GM23338 (cell line): ENCODE data around the gene PHF23. TPM values are rescaled to one million over a fixed set of nuclear protein-coding genes. Genes with fewer than 3 reads are reported as not detected.

Experiments used
- ATAC-seq: fragments of 200-7000 bp; cut with Tn5 transposase; 3 replicates; pipeline ENCODE4 v1.9.1; 2020
- DNase-seq: peaks from one replicate; pipeline ENCODE4 v3.0.0-alpha.2; 2015; ENCODE audit warnings: low spot score
- H2AFZ ChIP-seq: fragments of 200-600 bp; sonication (generic); 2 replicates; pipeline ENCODE4 v1.8.0; 2016; ENCODE audit warnings: antibody characterized with exemption, mild to moderate bottlenecking, moderate library complexity
- H3F3A ChIP-seq: fragments of 200-600 bp; sonication (generic); replicated peaks from 2 replicates; pipeline ENCODE4 v1.8.0; 2017; ENCODE audit warnings: antibody characterized with exemption, mixed run types, low read depth
- H3K27ac ChIP-seq: fragments of 200-600 bp; sonication (generic); 2 replicates; pipeline ENCODE4 v1.6.1; 2016; ENCODE audit warnings: low read depth
- H3K27me3 ChIP-seq: fragments of 200-600 bp; sonication (generic); 2 replicates; pipeline ENCODE4 v1.8.0; 2016; ENCODE audit warnings: mild to moderate bottlenecking, mixed run types, moderate library complexity; ENCODE audit not compliant: insufficient read depth
- H3K36me3 ChIP-seq: fragments of 200-600 bp; sonication (generic); 2 replicates; pipeline ENCODE4 v1.8.0; 2016; ENCODE audit warnings: mild to moderate bottlenecking; ENCODE audit not compliant: insufficient read depth
- H3K4me1 ChIP-seq: fragments of 200-600 bp; sonication (generic); 2 replicates; pipeline ENCODE4 v1.8.0; 2016; ENCODE audit warnings: mild to moderate bottlenecking, moderate library complexity; ENCODE audit not compliant: insufficient read depth
- H3K4me2 ChIP-seq: fragments of 200-600 bp; sonication (generic); 2 replicates; pipeline ENCODE4 v1.7.1; 2017; ENCODE audit warnings: mixed run types
- H3K4me3 ChIP-seq: fragments of 200-600 bp; sonication (generic); 2 replicates; pipeline ENCODE4 v1.6.1; 2016; ENCODE audit warnings: mixed run types
- H3K79me2 ChIP-seq: fragments of 200-600 bp; sonication (generic); replicated peaks from 2 replicates; pipeline ENCODE4 v1.8.0; 2017; ENCODE audit warnings: mild to moderate bottlenecking; ENCODE audit not compliant: insufficient read depth
- H3K9me2 ChIP-seq: fragments of 200-600 bp; sonication (generic); 2 replicates; pipeline ENCODE4 v1.8.0; 2017; ENCODE audit not compliant: insufficient read depth
- H4K20me1 ChIP-seq: fragments of 200-600 bp; sonication (generic); replicated peaks from 2 replicates; pipeline ENCODE4 v1.8.0; 2017; ENCODE audit warnings: mild to moderate bottlenecking; ENCODE audit not compliant: insufficient read depth
- H3K27ac Mint-ChIP-seq: 2 replicates; pipeline ENCODE4 v1.8.0; 2020; ENCODE audit warnings: inconsistent platforms, mild to moderate bottlenecking, moderate library complexity, mixed read lengths
- H3K27me3 Mint-ChIP-seq: 3 replicates; pipeline ENCODE4 v1.8.0; 2022; ENCODE audit warnings: low read depth, mild to moderate bottlenecking, moderate library complexity, mixed read lengths, inconsistent platforms; ENCODE audit not compliant: insufficient read depth, poor library complexity
- H3K36me3 Mint-ChIP-seq: 3 replicates; pipeline ENCODE4 v1.8.0; 2021; ENCODE audit warnings: low read depth, mild to moderate bottlenecking, inconsistent platforms, moderate library complexity, mixed read lengths
- H3K4me1 Mint-ChIP-seq: 3 replicates; pipeline ENCODE4 v1.8.0; 2020; ENCODE audit warnings: mild to moderate bottlenecking, inconsistent platforms, mixed read lengths
- H3K4me3 Mint-ChIP-seq: 3 replicates; pipeline ENCODE4 v1.8.0; 2021; ENCODE audit warnings: moderate library complexity, mild to moderate bottlenecking, inconsistent platforms, mixed read lengths
- H3K9me3 Mint-ChIP-seq: 3 replicates; pipeline ENCODE4 v1.8.0; 2020; ENCODE audit warnings: moderate library complexity, mild to moderate bottlenecking, inconsistent platforms, mixed read lengths
- EZH2 ChIP-seq: fragments of 200-600 bp; sonication (generic); IDR thresholded peaks from one replicate; pipeline ENCODE4 v1.8.0; 2017; ENCODE audit warnings: antibody characterized with exemption, mild to moderate bottlenecking, low read depth; ENCODE audit not compliant: unreplicated experiment
- JUNB ChIP-seq: IDR thresholded peaks from one replicate; pipeline ENCODE4 v1.6.1; 2016; ENCODE audit warnings: antibody characterized with exemption; ENCODE audit not compliant: unreplicated experiment
- ZNF114 ChIP-seq: fragments of 250-450 bp; sonication (Bioruptor Pico); IDR thresholded peaks from 2 replicates; pipeline ENCODE4 v1.5.0; 2020; ENCODE audit warnings: mild to moderate bottlenecking, moderate library complexity
- ZNF462 ChIP-seq: fragments of 250-450 bp; sonication (Bioruptor Pico); IDR thresholded peaks from 2 replicates; pipeline ENCODE4 v1.5.0; 2020; ENCODE audit warnings: mild to moderate bottlenecking, moderate library complexity
- microRNA counts: library from miRNA; unstranded; fragments of <30 nt; microRNA quantifications from one replicate; lab custom pipeline; 2017
- microRNA-seq: library from miRNA; unstranded; fragments of <30 nt; microRNA quantifications from one replicate; pipeline ENCODE4, GENCODE V29; 2017
- polyA plus RNA-seq: library from polyadenylated mRNA; unstranded; fragments of >200 nt; fragmentation: Nextera tagmentation; extraction: Ambion mirVana; gene quantifications from 2 replicates; pipeline ENCODE4 v1.2.1, GENCODE V29; 2016
- small RNA-seq: library from RNA; depleted of rRNA; stranded (forward); fragments of <200 nt; gene quantifications from one replicate; pipeline ENCODE3, GENCODE V24; 2014; ENCODE audit warnings: low replicate concordance
- total RNA-seq: library from RNA; depleted of rRNA; stranded (reverse); fragments of >200 nt; shearing (Covaris generic); gene quantifications from 2 replicates; pipeline ENCODE4 v1.2.3, GENCODE V29; 2014; rRNA removed
- TF ChIP-seq, protein P1 (sequence below): IDR thresholded peaks from 2 replicates; pipeline ENCODE4 v1.6.1; 2016; ENCODE audit warnings: antibody characterized with exemption
- TF ChIP-seq, protein P2 (sequence below), 2 experiments: fragments of 200-600 bp in 1 of 2; sonication (generic) in 1 of 2; conservative IDR thresholded peaks; 2 replicates each; pipeline versions ENCODE4 v1.5.1 to v1.6.1; 2016 to 2017; ENCODE audit warnings: antibody characterized with exemption in 2 of 2, low read depth in 2 of 2, mild to moderate bottlenecking in 2 of 2, moderate library complexity in 1 of 2

PHF23 gene
- total and polyA plus RNA-seq, 2 experiments from 2014 or later: 35.4 to 51.0 TPM

GRCh38 chr17:7186241-7186640 lies 53.0 kb downstream of the PHF23 start:
- Mint-ChIP-seq H3K4me3 (no peak overlapping the region), H3K36me3 (peaks cover 15% of the 10 kb centered on the region), H3K9me3 (no peaks in the 10 kb centered on the region), H3K27ac (no peak overlapping the region), H3K4me1 (no peaks in the 10 kb centered on the region; the same call in 1 of the 3 replicates), H3K27me3 (peaks cover 10% of the 10 kb centered on the region)
- DNase-seq (peak; percentile 65), ATAC-seq (peak; percentile 64)
- Histone ChIP-seq H3K27me3 (no peaks in the 10 kb centered on the region), H3K9me2 (no peaks in the 10 kb centered on the region), H4K20me1 (peaks cover 6% of the 10 kb centered on the region), H3K4me3 (no peak overlapping the region), H2AFZ (no peak overlapping the region), H3F3A (0 out of 2 replicates have a peak, but pooled peaks cover 5% of the 10 kb centered on the region), H3K27ac (no peak overlapping the region), H3K36me3 (no peaks in the 10 kb centered on the region), H3K4me2 (no peak overlapping the region), H3K4me1 (no peaks in the 10 kb centered on the region), H3K79me2 (no peaks in the 10 kb centered on the region)
- TF ChIP-seq, protein P1, sequence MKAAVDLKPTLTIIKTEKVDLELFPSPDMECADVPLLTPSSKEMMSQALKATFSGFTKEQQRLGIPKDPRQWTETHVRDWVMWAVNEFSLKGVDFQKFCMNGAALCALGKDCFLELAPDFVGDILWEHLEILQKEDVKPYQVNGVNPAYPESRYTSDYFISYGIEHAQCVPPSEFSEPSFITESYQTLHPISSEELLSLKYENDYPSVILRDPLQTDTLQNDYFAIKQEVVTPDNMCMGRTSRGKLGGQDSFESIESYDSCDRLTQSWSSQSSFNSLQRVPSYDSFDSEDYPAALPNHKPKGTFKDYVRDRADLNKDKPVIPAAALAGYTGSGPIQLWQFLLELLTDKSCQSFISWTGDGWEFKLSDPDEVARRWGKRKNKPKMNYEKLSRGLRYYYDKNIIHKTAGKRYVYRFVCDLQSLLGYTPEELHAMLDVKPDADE: no peak
- TF ChIP-seq ZNF114 (no peak), ZNF462 (no peak), JUNB (no peak), EZH2 (no peak)
- TF ChIP-seq, protein P2, sequence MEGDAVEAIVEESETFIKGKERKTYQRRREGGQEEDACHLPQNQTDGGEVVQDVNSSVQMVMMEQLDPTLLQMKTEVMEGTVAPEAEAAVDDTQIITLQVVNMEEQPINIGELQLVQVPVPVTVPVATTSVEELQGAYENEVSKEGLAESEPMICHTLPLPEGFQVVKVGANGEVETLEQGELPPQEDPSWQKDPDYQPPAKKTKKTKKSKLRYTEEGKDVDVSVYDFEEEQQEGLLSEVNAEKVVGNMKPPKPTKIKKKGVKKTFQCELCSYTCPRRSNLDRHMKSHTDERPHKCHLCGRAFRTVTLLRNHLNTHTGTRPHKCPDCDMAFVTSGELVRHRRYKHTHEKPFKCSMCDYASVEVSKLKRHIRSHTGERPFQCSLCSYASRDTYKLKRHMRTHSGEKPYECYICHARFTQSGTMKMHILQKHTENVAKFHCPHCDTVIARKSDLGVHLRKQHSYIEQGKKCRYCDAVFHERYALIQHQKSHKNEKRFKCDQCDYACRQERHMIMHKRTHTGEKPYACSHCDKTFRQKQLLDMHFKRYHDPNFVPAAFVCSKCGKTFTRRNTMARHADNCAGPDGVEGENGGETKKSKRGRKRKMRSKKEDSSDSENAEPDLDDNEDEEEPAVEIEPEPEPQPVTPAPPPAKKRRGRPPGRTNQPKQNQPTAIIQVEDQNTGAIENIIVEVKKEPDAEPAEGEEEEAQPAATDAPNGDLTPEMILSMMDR (conservative IDR thresholded peaks at IDR 0.05; ENCODE audit: low read depth in 2 of 2): peak; percentile 8 to 47; a peak in 2 of 4 replicates

MicroRNA genes within 50 kb of the gene (microRNA counts, 767-probe panel; counts per million panel counts)
- microRNA hsa-miR-324-3p (lab: Ali Mortazavi, UCI) (not detected), microRNA hsa-miR-324-5p (lab: Ali Mortazavi, UCI) (not detected)

Small RNA genes within 50 kb of the gene (microRNA-seq; reads per million reads assigned to microRNA genes)
- gene MIR324: 341 reads per million, percentile 80 among the genes with 10 or more reads in this experiment

Small RNA genes within 50 kb of the gene (small RNA-seq; reads per million reads assigned to genes)
- gene AC120057.4 (not detected), gene MIR324 (1.5 reads per million, percentile 74 among the genes with 10 or more reads in this experiment), gene RF00019 (not detected)

Other genes with a start within 250 kb of the PHF23 start
Only the 30 nearest of the 36 such genes appear.
- 4.4 and 4.7 TPM in 2 replicates for gene SLC16A13, start 203.4 kb downstream of the PHF23 start, total RNA-seq
- gene SLC16A13, start 203.4 kb downstream of the PHF23 start, polyA plus RNA-seq: 1.2 and 2.2 TPM in 2 replicates
- 0.42 TPM in 1 of 2 replicates, not detected in the other for gene SLC16A11, start 195.4 kb downstream of the PHF23 start, total RNA-seq
- gene SLC16A11, start 195.4 kb downstream of the PHF23 start, polyA plus RNA-seq: 0.68 and 1.4 TPM in 2 replicates
- not detected in 2 replicates for gene CLEC10A, start 159.2 kb downstream of the PHF23 start, total RNA-seq
- gene CLEC10A, start 159.2 kb downstream of the PHF23 start, polyA plus RNA-seq: not detected in 2 replicates
- 0.97 TPM in 1 of 2 replicates, not detected in the other for gene ASGR2, start 124.6 kb downstream of the PHF23 start, total RNA-seq
- gene ASGR2, start 124.6 kb downstream of the PHF23 start, polyA plus RNA-seq: not detected in 2 replicates
- 5.3 and 9.0 TPM in 2 replicates for gene ASGR1, start 60.1 kb downstream of the PHF23 start, total RNA-seq
- 5.9 and 8.3 TPM in 2 replicates for gene ASGR1, start 60.1 kb downstream of the PHF23 start, polyA plus RNA-seq
- 28.7 and 31.0 TPM in 2 replicates for gene DLG4, start 19.6 kb downstream of the PHF23 start, total RNA-seq
- 7.7 and 11.1 TPM in 2 replicates for gene DLG4, start 19.6 kb downstream of the PHF23 start, polyA plus RNA-seq
- gene ACADVL, start 19.5 kb downstream of the PHF23 start, total RNA-seq: 108 and 152 TPM in 2 replicates
- 139 and 156 TPM in 2 replicates for gene ACADVL, start 19.5 kb downstream of the PHF23 start, polyA plus RNA-seq
- 53.9 and 80.6 TPM in 2 replicates for gene DVL2, start 4.9 kb downstream of the PHF23 start, total RNA-seq
- 17.6 and 19.7 TPM in 2 replicates for gene DVL2, start 4.9 kb downstream of the PHF23 start, polyA plus RNA-seq
- 88.8 and 128 TPM in 2 replicates for gene GABARAP, start 3.0 kb upstream of the PHF23 start, total RNA-seq
- gene GABARAP, start 3.0 kb upstream of the PHF23 start, polyA plus RNA-seq: 497 and 520 TPM in 2 replicates
- gene CTDNEP1, start 12.3 kb upstream of the PHF23 start, total RNA-seq: 93.4 and 109 TPM in 2 replicates
- 48.1 and 55.2 TPM in 2 replicates for gene CTDNEP1, start 12.3 kb upstream of the PHF23 start, polyA plus RNA-seq
- 23.2 and 41.4 TPM in 2 replicates for gene ELP5, start 12.8 kb upstream of the PHF23 start, total RNA-seq
- gene ELP5, start 12.8 kb upstream of the PHF23 start, polyA plus RNA-seq: 38.3 and 40.9 TPM in 2 replicates
- 111 and 117 TPM in 2 replicates for gene CLDN7, start 23.0 kb upstream of the PHF23 start, total RNA-seq
- 46.1 and 50.7 TPM in 2 replicates for gene CLDN7, start 23.0 kb upstream of the PHF23 start, polyA plus RNA-seq
- 10.2 and 13.6 TPM in 2 replicates for gene SLC2A4, start 42.3 kb upstream of the PHF23 start, total RNA-seq
- gene SLC2A4, start 42.3 kb upstream of the PHF23 start, polyA plus RNA-seq: 6.3 and 6.9 TPM in 2 replicates
- 20.6 and 36.5 TPM in 2 replicates for gene YBX2, start 55.2 kb upstream of the PHF23 start, total RNA-seq
- gene YBX2, start 55.2 kb upstream of the PHF23 start, polyA plus RNA-seq: 22.1 and 22.5 TPM in 2 replicates
- gene EIF5A, start 68.2 kb upstream of the PHF23 start, total RNA-seq: 791 and 833 TPM in 2 replicates
- gene EIF5A, start 68.2 kb upstream of the PHF23 start, polyA plus RNA-seq: 1,562 and 1,621 TPM in 2 replicates
- gene GPS2, start 75.9 kb upstream of the PHF23 start, total RNA-seq: 64.8 and 83.4 TPM in 2 replicates
- 117 and 122 TPM in 2 replicates for gene GPS2, start 75.9 kb upstream of the PHF23 start, polyA plus RNA-seq
- gene NEURL4, start 89.9 kb upstream of the PHF23 start, total RNA-seq: 36.8 and 42.3 TPM in 2 replicates
- gene NEURL4, start 89.9 kb upstream of the PHF23 start, polyA plus RNA-seq: 6.3 and 6.7 TPM in 2 replicates
- 30.7 and 35.8 TPM in 2 replicates for gene ACAP1, start 97.1 kb upstream of the PHF23 start, total RNA-seq
- 40.1 and 43.9 TPM in 2 replicates for gene ACAP1, start 97.1 kb upstream of the PHF23 start, polyA plus RNA-seq
- gene KCTD11, start 112.7 kb upstream of the PHF23 start, total RNA-seq: 7.7 and 8.8 TPM in 2 replicates
- gene KCTD11, start 112.7 kb upstream of the PHF23 start, polyA plus RNA-seq: 2.2 and 2.3 TPM in 2 replicates
- not detected in 2 replicates for gene TMEM95, start 115.7 kb upstream of the PHF23 start, total RNA-seq
- gene TMEM95, start 115.7 kb upstream of the PHF23 start, polyA plus RNA-seq: not detected in 2 replicates
- gene TNK1, start 141.6 kb upstream of the PHF23 start, total RNA-seq: 8.9 and 15.0 TPM in 2 replicates
- gene TNK1, start 141.6 kb upstream of the PHF23 start, polyA plus RNA-seq: 6.1 TPM in 2 replicates
- gene PLSCR3, start 155.1 kb upstream of the PHF23 start, total RNA-seq: 34.3 and 41.7 TPM in 2 replicates
- gene PLSCR3, start 155.1 kb upstream of the PHF23 start, polyA plus RNA-seq: 29.5 and 30.0 TPM in 2 replicates
- gene TMEM256, start 164.6 kb upstream of the PHF23 start, total RNA-seq: 127 and 138 TPM in 2 replicates
- gene TMEM256, start 164.6 kb upstream of the PHF23 start, polyA plus RNA-seq: 197 and 227 TPM in 2 replicates
- gene NLGN2, start 168.4 kb upstream of the PHF23 start, total RNA-seq: 26.8 and 38.7 TPM in 2 replicates
- gene NLGN2, start 168.4 kb upstream of the PHF23 start, polyA plus RNA-seq: 14.4 TPM in 2 replicates
- not detected in 2 replicates for gene SPEM1, start 180.9 kb upstream of the PHF23 start, total RNA-seq
- not detected in 2 replicates for gene SPEM1, start 180.9 kb upstream of the PHF23 start, polyA plus RNA-seq
- gene SPEM2, start 186.2 kb upstream of the PHF23 start, total RNA-seq: not detected in 2 replicates
- not detected in 2 replicates for gene SPEM2, start 186.2 kb upstream of the PHF23 start, polyA plus RNA-seq
- gene SPEM3, start 189.4 kb upstream of the PHF23 start, total RNA-seq: not detected in 2 replicates
- gene SPEM3, start 189.4 kb upstream of the PHF23 start, polyA plus RNA-seq: not detected in 2 replicates
- gene TMEM102, start 196.0 kb upstream of the PHF23 start, total RNA-seq: 15.1 and 23.2 TPM in 2 replicates
- 6.1 and 6.4 TPM in 2 replicates for gene TMEM102, start 196.0 kb upstream of the PHF23 start, polyA plus RNA-seq
- gene FGF11, start 200.1 kb upstream of the PHF23 start, total RNA-seq: 16.6 TPM in 2 replicates
- 11.1 and 13.3 TPM in 2 replicates for gene FGF11, start 200.1 kb upstream of the PHF23 start, polyA plus RNA-seq
- gene CHRNB1, start 205.6 kb upstream of the PHF23 start, total RNA-seq: 11.2 and 12.0 TPM in 2 replicates
- gene CHRNB1, start 205.6 kb upstream of the PHF23 start, polyA plus RNA-seq: 10.0 and 11.1 TPM in 2 replicates